ENCODE results near the gene CCDC184. TPM values are rescaled to one million over a fixed set of nuclear protein-coding genes. Genes with fewer than 3 reads are reported as not detected.

Gene CCDC184
- total RNA-seq, 1 experiment from 2014 or later, result 0.13 TPM

GRCh38 chr12:48160807-48161206 lies 22.6 kb upstream of the CCDC184 start:
- Histone ChIP-seq H3K79me2 (ENCODE audit: insufficient read depth, low read length) (no peaks in the 10 kb centered on the region), H4K5ac (ENCODE audit: insufficient read length, low read depth, low read length) (no peak overlapping the region), H3K14ac (ENCODE audit: insufficient read depth, low read length) (no peak overlapping the region), H4K91ac (ENCODE audit: insufficient read length, low read depth, low read length) (no peak overlapping the region), H3K23me2 (ENCODE audit: insufficient read length, low read depth, low read length, poor library complexity, severe bottlenecking) (no peaks in the 10 kb centered on the region), H3K27ac (ENCODE audit: insufficient read length, low read depth, low read length) (no peak overlapping the region), H3K9me3 (ENCODE audit: control insufficient read depth, low read depth, low read length) (no peaks in the 10 kb centered on the region), H4K8ac (replicated peaks; ENCODE audit: insufficient read length, low read depth, low read length) (no peak overlapping the region), H3K27me3 (ENCODE audit: insufficient read depth, low read length) (no peaks in the 10 kb centered on the region), H2BK5ac (ENCODE audit: insufficient read length, low read length) (no peak overlapping the region), H3T11ph (ENCODE audit: low read length) (no peak overlapping the region), H3K4me2 (ENCODE audit: insufficient read depth, insufficient read length, low read length) (no peak overlapping the region), H2AFZ (ENCODE audit: low read length) (no peak overlapping the region), H4K20me1 (ENCODE audit: control insufficient read depth, insufficient read depth, insufficient read length) (no peaks in the 10 kb centered on the region), H2BK120ac (ENCODE audit: low read depth, low read length, poor library complexity, severe bottlenecking) (no peak overlapping the region), H3K9ac (ENCODE audit: extremely low read depth, insufficient read length, low read length) (no peak overlapping the region), H3K4ac (ENCODE audit: low read depth, low read length) (no peak overlapping the region), H3K18ac (ENCODE audit: insufficient read length, low read depth, low read length) (no peak overlapping the region), H2BK20ac (ENCODE audit: low read depth, low read length, poor library complexity, severe bottlenecking) (no peak overlapping the region), H2AK5ac (ENCODE audit: insufficient read length, low read length) (no peak overlapping the region), H3K79me1 (ENCODE audit: insufficient read depth, low read depth, low read length, poor library complexity, severe bottlenecking) (no peaks in the 10 kb centered on the region), H2BK15ac (ENCODE audit: low read depth, low read length) (no peak overlapping the region), H3K23ac (ENCODE audit: insufficient read length, low read depth, low read length) (no peak overlapping the region), H3K4me1 (ENCODE audit: insufficient read depth, low read length) (no peaks in the 10 kb centered on the region; the same call in 1 of the 2 replicates), H3K56ac (ENCODE audit: insufficient read length, low read depth, low read length) (no peak overlapping the region), H2BK12ac (ENCODE audit: insufficient read length, low read depth, low read length) (no peak overlapping the region)
- Mint-ChIP-seq H3K27ac (no peak overlapping the region), H3K9me3 (no peaks in the 10 kb centered on the region), H3K4me1 (peaks cover 10 to 15% of the 10 kb centered on the region in 2 experiments), H3K4me3 (no peak overlapping the region), H3K27me3 (ENCODE audit: low read depth) (peaks cover 11% of the 10 kb centered on the region), H3K36me3 (ENCODE audit: insufficient read depth in 1 of 3, low read depth in 3 of 3) (no peaks in the 10 kb centered on the region)
- no peak for DNase-seq
- no peak for TF ChIP-seq CTCF (conservative IDR thresholded peaks at IDR 0.05)
- no CpG with 5 or more reads among the region's 2 CpGs for WGBS (ENCODE audit: extremely low coverage, insufficient read length, low lambda C conversion rate)

All from H9 (cell line).